Measurements from ENCODE around the gene RAB17.

The RAB17 gene

GRCh38 chr2:237574894-237575868, 15.4 kb downstream of the RAB17 start:
- TF ChIP-seq CTCF (conservative IDR thresholded peaks at IDR 0.05; ENCODE audit: low read depth, low read length) = peak; percentile 29
- H3K4me3 ChIP-seq (ENCODE audit: low read depth, low read length) = no peak overlapping the region
- peak; percentile 37 for DNase-seq (ENCODE audit: low read depth)

- no peak for DNase-seq (ENCODE audit: low read depth)
- H3K4me3 ChIP-seq (ENCODE audit: low read depth, low read length) = no peak overlapping the region
- TF ChIP-seq CTCF (conservative IDR thresholded peaks at IDR 0.05; ENCODE audit: low read depth, low read length) = no peak
Observed at GRCh38 chr2:237574467-237574866, 16.1 kb downstream of the RAB17 start.

- TF ChIP-seq CTCF (conservative IDR thresholded peaks at IDR 0.05; ENCODE audit: low read depth, low read length) = no peak
- no peak overlapping the region for H3K4me3 ChIP-seq (ENCODE audit: low read depth, low read length)
- no peak for DNase-seq (ENCODE audit: low read depth)
Observed at GRCh38 chr2:237573721-237574415, 16.7 kb downstream of the RAB17 start.

GRCh38 chr2:237572742-237573101, 17.8 kb downstream of the RAB17 start:
- no peak for TF ChIP-seq CTCF (conservative IDR thresholded peaks at IDR 0.05; ENCODE audit: low read depth, low read length)
- DNase-seq (ENCODE audit: low read depth) = no peak
- H3K4me3 ChIP-seq (ENCODE audit: low read depth, low read length) = no peak overlapping the region

- H3K4me3 ChIP-seq (ENCODE audit: low read depth, low read length) = peak overlapping the region; percentile 35
Observed at GRCh38 chr2:237572021-237572741, 18.4 kb downstream of the RAB17 start.

GRCh38 chr2:237571551-237571950, 19.0 kb downstream of the RAB17 start:
- H3K4me3 ChIP-seq (ENCODE audit: low read depth, low read length) = no peak overlapping the region
- TF ChIP-seq CTCF (conservative IDR thresholded peaks at IDR 0.05; ENCODE audit: low read depth, low read length) = no peak
- DNase-seq (ENCODE audit: low read depth) = no peak

More at GRCh38 chr2:237572021-237572741, 18.4 kb downstream of the RAB17 start:
- peak; percentile 96 for DNase-seq (ENCODE audit: low read depth)
- peak; percentile 95 for TF ChIP-seq CTCF (conservative IDR thresholded peaks at IDR 0.05; ENCODE audit: low read depth, low read length)
